Measurements from ENCODE around the gene GNG3.
"Not testable (repeated sequence)": the region's sequence is repeated elsewhere in the genome, so short reads cannot be mapped to it uniquely, and the experiment has no call there.

Gene GNG3

DNA sequence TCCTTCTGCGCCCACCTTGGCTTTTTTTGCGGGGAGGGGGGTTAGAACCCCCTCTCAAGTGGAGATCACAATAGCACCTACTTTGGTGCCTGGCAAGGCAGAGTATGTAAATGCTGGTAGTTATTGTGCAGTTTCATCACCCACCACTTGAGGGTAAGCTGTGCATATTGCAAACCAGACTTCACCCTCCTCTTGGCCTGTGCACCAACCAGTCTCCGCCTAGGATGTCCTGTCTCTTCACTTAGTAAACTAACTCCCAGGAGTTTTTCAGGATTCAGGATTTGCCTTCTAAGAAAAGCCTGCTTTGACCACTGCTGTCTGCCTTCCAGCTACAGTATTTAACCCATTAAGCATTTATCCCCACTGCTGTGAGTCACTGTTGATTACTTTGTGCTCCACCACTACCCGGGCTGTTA, 26.6 kb upstream of the GNG3 start:
- peak; percentile 82 for DNase-seq (ENCODE audit: low read depth, low spot score)
- H3K4me3 ChIP-seq (ENCODE audit: low read length) = no peak overlapping the region

DNA sequence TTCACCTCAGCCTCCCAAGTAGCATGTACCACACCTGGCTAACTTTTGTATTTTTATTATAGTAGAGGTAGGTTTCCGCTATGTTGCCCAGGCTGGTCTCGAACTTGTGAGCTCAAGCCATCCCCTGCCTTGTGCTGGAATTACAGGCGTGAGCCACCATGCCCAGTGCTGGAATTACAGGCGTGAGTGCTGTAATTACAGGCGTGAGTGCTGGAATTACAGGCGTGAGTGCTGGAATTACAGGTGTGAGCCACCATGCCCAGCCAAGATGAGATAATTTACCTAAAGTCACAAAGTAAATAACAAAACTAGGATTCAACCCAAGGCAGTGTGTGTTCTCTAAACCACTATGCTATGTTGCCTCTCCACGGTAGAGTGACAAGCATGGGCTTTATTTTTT, 25.0 kb upstream of the GNG3 start:
- no peak overlapping the region for H3K4me3 ChIP-seq (ENCODE audit: low read length)
- DNase-seq (ENCODE audit: low read depth, low spot score) = no peak

GRCh38 chr11:62687508-62688396, 19.7 kb upstream of the GNG3 start:
- no peak for DNase-seq (ENCODE audit: low read depth, low spot score)
- no peak overlapping the region for H3K4me3 ChIP-seq (ENCODE audit: low read length)

DNA sequence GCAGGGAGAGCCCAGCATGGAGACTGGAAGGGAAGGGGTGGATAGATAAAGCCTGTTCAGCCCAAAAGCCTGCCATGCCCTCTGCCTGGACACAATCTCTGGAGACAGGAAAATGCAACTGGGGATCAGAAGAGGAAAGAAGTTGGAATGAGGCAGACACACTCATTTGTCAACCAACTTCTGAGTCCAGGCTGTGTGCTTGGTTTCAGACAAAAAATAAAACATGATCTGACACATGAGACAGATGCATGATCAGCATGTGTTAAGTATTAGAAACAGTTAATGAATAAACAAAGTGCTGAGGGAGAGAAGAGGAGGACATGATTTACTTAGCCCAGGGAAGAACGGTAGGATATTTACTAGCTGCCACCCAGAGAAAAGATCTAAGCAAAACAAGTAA, 19.0 kb upstream of the GNG3 start:
- DNase-seq (ENCODE audit: low read depth, low spot score) = no peak
- H3K4me3 ChIP-seq (ENCODE audit: low read length) = no peak overlapping the region

- H3K4me3 ChIP-seq (ENCODE audit: low read length) = no peak within 1 kb of the TSS
- no peak for DNase-seq (ENCODE audit: low read depth, low spot score)
Measured at GRCh38 chr11:62689421-62690183, 17.9 kb upstream of the GNG3 start, which contains the start of gene LRRN4CL. Gene LRRN4CL (minus strand): TSS chr11:62689530. CDS start chr11:62688508, 1,022 bp downstream.

- DNase-seq (ENCODE audit: low read depth, low spot score); H3K4me3 ChIP-seq (ENCODE audit: low read length): not testable (repeated sequence)
Measured at GRCh38 chr11:62693624-62694023, 13.9 kb upstream of the GNG3 start.

- peak; percentile 63 for DNase-seq (ENCODE audit: low read depth, low spot score)
- no peak overlapping the region for H3K4me3 ChIP-seq (ENCODE audit: low read length)
Measured at GRCh38 chr11:62694455-62695167, 12.9 kb upstream of the GNG3 start.

- no peak overlapping the region for H3K4me3 ChIP-seq (ENCODE audit: low read length)
- DNase-seq (ENCODE audit: low read depth, low spot score) = no peak
Measured at GRCh38 chr11:62702246-62702645, 5.2 kb upstream of the GNG3 start.

GRCh38 chr11:62703921-62704320, 3.6 kb upstream of the GNG3 start:
- not testable (repeated sequence) for DNase-seq (ENCODE audit: low read depth, low spot score); H3K4me3 ChIP-seq (ENCODE audit: low read length)

- H3K4me3 ChIP-seq (ENCODE audit: low read length) = peak overlapping the region; percentile 89
- no peak for DNase-seq (ENCODE audit: low read depth, low spot score)
Measured at GRCh38 chr11:62705413-62705812, 2.1 kb upstream of the GNG3 start.

DNA sequence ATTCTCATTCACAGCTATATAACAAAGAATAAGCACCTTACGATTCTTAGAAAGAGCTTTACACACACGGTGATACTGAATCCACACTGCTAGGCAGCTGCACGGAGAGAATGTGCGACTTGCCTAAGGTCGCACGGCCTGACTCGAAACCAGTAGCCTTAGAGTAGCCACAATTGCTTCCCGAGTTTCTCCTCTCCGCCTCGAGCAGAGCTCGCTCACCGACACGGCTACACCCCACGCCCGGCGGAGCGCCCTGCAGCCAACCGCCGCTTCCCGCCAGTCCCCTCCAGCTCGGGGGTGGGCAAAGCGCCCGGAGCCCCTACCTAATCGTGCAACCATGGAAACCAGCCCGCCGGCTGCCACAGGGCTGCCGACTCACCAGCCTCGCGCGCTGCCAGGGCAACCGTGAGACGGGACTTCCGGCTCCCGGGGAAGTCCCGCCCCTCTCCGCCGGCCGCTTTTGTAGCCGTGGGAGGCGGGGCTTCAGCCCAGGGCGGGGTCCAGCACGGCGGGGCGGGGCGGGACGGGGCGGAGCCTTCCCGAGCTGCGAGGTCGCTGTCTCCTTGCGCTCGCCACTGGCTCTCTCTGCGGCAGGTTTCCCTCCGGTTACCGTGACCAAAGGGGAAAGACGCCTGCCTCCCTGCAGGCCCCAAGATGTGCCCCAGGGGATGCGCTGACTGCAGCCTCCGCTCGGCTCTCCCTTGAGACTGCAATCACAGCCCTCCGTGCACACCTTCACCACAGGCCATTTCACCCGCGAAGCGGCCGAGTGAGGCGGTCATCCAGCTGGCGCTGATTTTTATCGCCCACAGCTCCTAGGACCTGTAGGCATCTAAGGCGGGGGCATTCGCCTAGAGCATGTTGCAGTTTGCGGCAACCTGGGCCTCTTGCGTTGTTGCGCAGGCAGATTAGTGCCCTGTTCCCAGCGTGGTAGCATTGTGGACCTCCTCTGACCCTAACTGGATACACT, 1.3 kb upstream of the GNG3 start:
- DNase-seq (ENCODE audit: low read depth, low spot score) = peak; percentile 91
- H3K4me3 ChIP-seq (ENCODE audit: low read length) = peak overlapping the region; percentile 89

DNA sequence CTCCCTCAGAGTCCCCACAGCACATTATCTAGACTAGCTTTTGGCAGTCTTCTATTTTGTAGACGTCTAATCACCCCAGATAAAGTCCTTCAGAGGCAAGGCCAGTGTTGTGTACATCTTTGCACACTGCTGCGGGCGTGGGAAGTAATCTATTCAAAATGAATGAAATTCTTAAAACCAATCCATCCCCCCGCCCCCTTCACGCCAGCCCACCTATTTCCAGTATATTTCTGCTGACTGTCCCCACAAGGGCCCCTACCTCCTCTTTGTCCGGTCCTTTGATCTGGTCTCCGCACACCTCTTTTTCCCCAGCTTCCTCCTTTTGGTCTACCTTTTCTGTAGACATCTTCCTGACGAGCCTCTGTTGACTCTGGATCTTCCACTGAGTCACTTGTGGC, 627 bp upstream of the GNG3 start:
- no peak for DNase-seq (ENCODE audit: low read depth, low spot score)
- no peak overlapping the region for H3K4me3 ChIP-seq (ENCODE audit: low read length)

GRCh38 chr11:62708392-62708791, 916 bp downstream of the GNG3 start:
- peak overlapping the region; percentile 79 for H3K4me3 ChIP-seq (ENCODE audit: low read length)
- DNase-seq (ENCODE audit: low read depth, low spot score) = no peak

DNA sequence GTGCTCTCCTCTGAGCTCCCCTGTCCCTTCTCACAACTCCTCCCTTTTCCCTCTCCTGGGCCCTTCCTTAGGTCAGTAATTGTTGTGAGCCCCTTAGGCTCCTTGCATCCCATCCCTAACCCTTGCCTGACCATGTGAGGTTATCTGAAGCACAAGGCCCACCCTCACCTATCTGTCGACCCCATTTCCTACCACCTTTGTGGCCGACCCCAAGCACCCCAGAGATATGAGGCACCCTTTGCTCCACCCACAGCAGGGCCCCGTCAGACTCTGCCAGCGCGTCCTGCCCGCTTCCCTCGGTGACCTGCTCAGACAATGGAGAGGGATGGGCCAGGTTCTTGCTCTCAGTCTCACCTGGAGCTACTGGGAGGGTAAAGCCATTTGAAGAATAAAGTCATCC, 1.3 kb downstream of the GNG3 start:
- DNase-seq (ENCODE audit: low read depth, low spot score) = no peak
- H3K4me3 ChIP-seq (ENCODE audit: low read length) = peak overlapping the region; percentile 79

GRCh38 chr11:62709247-62710000, 1.9 kb downstream of the GNG3 start:
- peak; percentile 98 for DNase-seq (ENCODE audit: low read depth, low spot score)

GRCh38 chr11:62710001-62710345, 2.5 kb downstream of the GNG3 start:
- no peak for DNase-seq (ENCODE audit: low read depth, low spot score)
- H3K4me3 ChIP-seq (ENCODE audit: low read length) = peak overlapping the region; percentile 79

More at GRCh38 chr11:62709247-62710000, 1.9 kb downstream of the GNG3 start:
- peak overlapping the region; percentile 79 for H3K4me3 ChIP-seq (ENCODE audit: low read length)

- DNase-seq (ENCODE audit: low read depth, low spot score) = no peak
- no peak overlapping the region for H3K4me3 ChIP-seq (ENCODE audit: low read length)
Measured at GRCh38 chr11:62712276-62712812, 4.9 kb downstream of the GNG3 start.

DNA sequence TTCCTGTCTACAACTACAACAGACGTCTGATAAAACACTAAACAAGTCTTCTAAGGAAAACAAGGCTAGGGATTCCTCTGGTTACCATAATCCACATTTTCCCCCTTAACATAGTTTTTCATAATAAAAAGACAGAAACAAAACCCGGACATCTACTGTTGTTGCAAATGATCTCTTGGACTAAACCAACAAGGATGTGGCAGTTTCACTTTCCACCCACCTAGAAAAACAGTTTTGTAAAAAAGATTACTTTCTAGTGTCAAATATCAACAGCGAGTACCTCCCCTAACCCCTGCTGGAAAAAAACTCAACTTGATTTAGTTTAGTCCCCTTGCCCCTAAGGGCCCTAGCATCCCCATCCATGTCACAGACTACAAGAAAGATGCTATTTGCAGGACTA, 5.4 kb downstream of the GNG3 start:
- no peak for DNase-seq (ENCODE audit: low read depth, low spot score)

More for the DNA sequence above, 5.4 kb downstream of the GNG3 start:
- H3K4me3 ChIP-seq (ENCODE audit: low read length) = no peak overlapping the region

All from Jurkat, Clone E6-1 (cell line).